Left ventricle myocardium inferior (tissue), 1 donor: ENCODE data around the gene CEP89. TPM values are rescaled to one million over a fixed set of nuclear protein-coding genes. Genes with fewer than 3 reads are reported as not detected.

ENCODE experiments used
- DNase-seq: peaks from one replicate; pipeline ENCODE4 v3.0.0-alpha.2; 2020
- H3K27ac ChIP-seq: fragments of 200-600 bp; replicated peaks from 2 replicates; pipeline ENCODE4 v1.8.0; 2021
- H3K27me3 ChIP-seq: fragments of 200-600 bp; 2 replicates; pipeline ENCODE4 v1.8.0; 2021; ENCODE audit warnings: low read depth
- H3K36me3 ChIP-seq: fragments of 200-600 bp; 2 replicates; pipeline ENCODE4 v1.8.0; 2021
- H3K4me1 ChIP-seq: fragments of 200-600 bp; 2 replicates; pipeline ENCODE4 v1.8.0; 2021
- H3K4me3 ChIP-seq: fragments of 200-600 bp; 2 replicates; pipeline ENCODE4 v1.8.0; 2021; ENCODE audit warnings: mild to moderate bottlenecking, moderate library complexity
- H3K9me3 ChIP-seq: fragments of 200-600 bp; replicated peaks from 2 replicates; pipeline ENCODE4 v1.8.0; 2021
- intact Hi-C: fragments of 100-400 bp; cut with micrococcal nuclease; formaldehyde crosslinking; loops from one replicate; pipeline ENCODE4 v1.11.0; 2022
- total RNA-seq: library from RNA; stranded (reverse); fragmentation: NEBNext Ultra II Directional; extraction: Animal tissue kit (Norgen Biotek cat#: 25700); gene quantifications from one replicate; pipeline ENCODE4 v1.2.1, GENCODE V29; 2021
- TF ChIP-seq, protein P1 (sequence below): fragments of 200-600 bp; IDR thresholded peaks from 2 replicates; pipeline ENCODE4 v1.8.0; 2021; ENCODE audit warnings: antibody characterized with exemption, mild to moderate bottlenecking, borderline replicate concordance
- donor health status: DM: no; HTN: yes; CAD: no; lungs with severe emphysema.

CEP89 gene
- total RNA-seq, 1 donor from 2014 or later, result 9.1 TPM

DNA sequence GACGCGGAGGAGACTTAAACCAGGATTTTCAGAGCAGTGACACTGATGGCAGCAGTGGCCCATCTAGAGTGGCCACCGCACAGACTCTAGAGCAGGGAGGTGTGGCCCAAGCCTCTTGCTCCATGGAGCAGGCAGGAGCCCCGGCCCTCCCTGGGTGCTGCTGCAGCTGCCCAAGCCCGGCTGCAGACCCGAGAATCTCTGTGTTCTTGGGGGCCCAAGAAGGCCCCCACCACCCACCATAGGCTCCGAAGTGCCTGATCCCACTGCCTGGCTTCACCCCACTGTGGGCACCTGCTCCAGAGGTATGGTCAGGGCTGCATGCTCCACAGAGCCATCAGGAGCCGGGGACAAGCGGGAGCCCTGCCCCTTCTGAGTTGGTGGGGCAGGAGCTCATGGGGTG lies 36.1 kb downstream of the CEP89 start:
- Histone ChIP-seq H3K27ac (no peak overlapping the region), H3K36me3 (peaks cover 92% of the 10 kb centered on the region), H3K4me3 (no peak overlapping the region), H3K27me3 (no peaks in the 10 kb centered on the region), H3K4me1 (no peaks in the 10 kb centered on the region), H3K9me3 (no peaks in the 10 kb centered on the region)
- TF ChIP-seq, protein P1, sequence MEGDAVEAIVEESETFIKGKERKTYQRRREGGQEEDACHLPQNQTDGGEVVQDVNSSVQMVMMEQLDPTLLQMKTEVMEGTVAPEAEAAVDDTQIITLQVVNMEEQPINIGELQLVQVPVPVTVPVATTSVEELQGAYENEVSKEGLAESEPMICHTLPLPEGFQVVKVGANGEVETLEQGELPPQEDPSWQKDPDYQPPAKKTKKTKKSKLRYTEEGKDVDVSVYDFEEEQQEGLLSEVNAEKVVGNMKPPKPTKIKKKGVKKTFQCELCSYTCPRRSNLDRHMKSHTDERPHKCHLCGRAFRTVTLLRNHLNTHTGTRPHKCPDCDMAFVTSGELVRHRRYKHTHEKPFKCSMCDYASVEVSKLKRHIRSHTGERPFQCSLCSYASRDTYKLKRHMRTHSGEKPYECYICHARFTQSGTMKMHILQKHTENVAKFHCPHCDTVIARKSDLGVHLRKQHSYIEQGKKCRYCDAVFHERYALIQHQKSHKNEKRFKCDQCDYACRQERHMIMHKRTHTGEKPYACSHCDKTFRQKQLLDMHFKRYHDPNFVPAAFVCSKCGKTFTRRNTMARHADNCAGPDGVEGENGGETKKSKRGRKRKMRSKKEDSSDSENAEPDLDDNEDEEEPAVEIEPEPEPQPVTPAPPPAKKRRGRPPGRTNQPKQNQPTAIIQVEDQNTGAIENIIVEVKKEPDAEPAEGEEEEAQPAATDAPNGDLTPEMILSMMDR, result no peak
- intact Hi-C loops, result no loop called here
- no peak for DNase-seq

DNA sequence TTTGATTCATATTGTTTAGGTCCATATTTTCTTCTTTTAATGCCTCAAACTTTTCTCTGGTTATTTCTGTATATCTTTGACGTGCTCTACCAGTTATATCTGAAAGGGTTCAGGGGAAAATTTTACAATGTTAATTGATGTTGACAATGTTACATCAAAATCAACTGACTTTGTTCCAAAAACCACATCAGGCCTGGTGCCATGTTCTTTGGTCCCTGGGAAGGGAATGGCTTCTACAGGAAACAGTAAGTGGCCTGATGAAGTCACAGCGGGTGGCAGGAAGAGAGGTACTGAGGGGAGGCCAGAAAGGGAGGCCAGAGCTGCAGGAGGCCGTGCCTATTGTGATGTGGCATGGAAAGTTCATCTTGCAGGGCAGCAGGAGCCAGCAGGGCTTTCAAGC lies 38.2 kb downstream of the CEP89 start:
- Histone ChIP-seq H3K4me3 (no peak overlapping the region), H3K36me3 (peaks cover 98% of the 10 kb centered on the region)

DNA sequence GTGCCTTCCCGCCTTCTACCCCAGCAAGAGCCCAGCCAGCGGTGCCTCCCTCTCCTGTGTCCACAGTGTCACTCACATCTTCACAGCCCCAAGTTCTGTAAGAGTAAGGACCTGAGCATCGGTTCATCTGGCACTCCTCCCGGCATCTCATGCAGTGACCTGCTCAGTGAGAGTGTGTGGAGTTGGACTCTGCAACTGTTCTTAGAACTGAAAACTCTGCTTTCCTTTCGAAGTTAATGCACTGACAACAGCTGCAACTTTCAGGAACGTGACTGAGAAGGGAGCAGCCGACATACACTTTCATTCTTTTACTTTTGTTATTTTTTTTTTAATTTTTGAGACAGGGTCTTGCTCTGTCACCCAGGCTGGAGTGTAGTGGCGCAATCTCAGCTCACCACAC lies 41.2 kb downstream of the CEP89 start:
- Histone ChIP-seq H3K9me3 (peaks cover 14% of the 10 kb centered on the region), H3K27me3 (no peaks in the 10 kb centered on the region), H3K36me3 (peaks cover 97% of the 10 kb centered on the region), H3K27ac (no peak overlapping the region), H3K4me3 (no peak overlapping the region), H3K4me1 (no peaks in the 10 kb centered on the region)
- intact Hi-C loops, result no loop called here
- no peak for DNase-seq
- TF ChIP-seq, protein P1, result no peak

More for the DNA sequence above, 38.2 kb downstream of the CEP89 start:
- no peak overlapping the region for H3K27ac ChIP-seq
- TF ChIP-seq, protein P1, result no peak
- peaks cover 6% of the 10 kb centered on the region for H3K9me3 ChIP-seq
- DNase-seq, result no peak
- no peaks in the 10 kb centered on the region for H3K4me1 ChIP-seq
- intact Hi-C loops, result no loop called here
- H3K27me3 ChIP-seq, result no peaks in the 10 kb centered on the region

DNA sequence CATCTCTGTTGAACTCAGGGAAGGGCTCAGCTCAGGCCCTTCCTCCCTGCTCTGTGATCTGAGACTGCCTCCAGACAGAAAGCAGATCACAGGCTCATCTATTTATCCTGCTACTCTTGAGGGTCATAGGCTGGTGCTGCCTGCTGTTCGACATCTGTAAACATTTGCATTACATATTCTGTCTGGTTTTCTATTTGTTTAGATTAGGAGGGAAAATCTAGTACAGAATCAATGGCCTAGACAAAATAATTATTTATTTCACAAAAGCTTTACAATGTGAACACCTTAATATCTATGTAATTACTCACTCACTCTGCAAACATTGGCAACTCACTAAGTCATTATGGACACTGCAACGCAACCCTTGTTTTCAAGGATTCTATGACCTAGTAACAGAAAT lies 43.0 kb downstream of the CEP89 start:
- TF ChIP-seq, protein P1, result no peak
- H3K9me3 ChIP-seq, result peaks cover 14% of the 10 kb centered on the region
- no peak overlapping the region for H3K4me3 ChIP-seq
- intact Hi-C loops, result no loop called here
- H3K4me1 ChIP-seq, result no peaks in the 10 kb centered on the region
- DNase-seq, result no peak
- H3K36me3 ChIP-seq, result peaks cover 97% of the 10 kb centered on the region
- no peak overlapping the region for H3K27ac ChIP-seq
- no peaks in the 10 kb centered on the region for H3K27me3 ChIP-seq

DNA sequence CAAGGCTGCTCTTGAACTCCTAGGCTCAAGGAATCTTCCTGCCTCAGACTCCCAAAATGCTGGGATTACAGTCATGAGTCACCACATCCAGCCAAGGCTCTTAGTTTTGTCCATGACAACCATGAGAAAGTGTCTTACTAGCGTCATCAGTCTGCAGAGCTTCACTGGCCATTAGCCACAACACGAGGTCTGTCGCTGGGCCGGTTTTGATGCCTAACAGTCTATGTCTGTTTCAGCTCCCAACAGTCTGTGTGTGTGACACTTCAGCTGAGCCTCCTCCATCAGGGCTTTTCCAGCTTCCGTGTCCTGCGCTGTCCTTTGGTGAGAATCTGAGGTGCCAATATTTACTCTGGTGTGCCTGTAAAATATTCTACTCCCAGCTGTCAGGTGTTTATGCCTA lies 47.6 kb downstream of the CEP89 start:
- Histone ChIP-seq H3K9me3 (peaks cover 14% of the 10 kb centered on the region), H3K36me3 (peaks cover 83% of the 10 kb centered on the region), H3K27me3 (no peaks in the 10 kb centered on the region), H3K27ac (no peak overlapping the region), H3K4me3 (no peak overlapping the region), H3K4me1 (no peaks in the 10 kb centered on the region)
- intact Hi-C loops, result no loop called here
- DNase-seq, result no peak
- TF ChIP-seq, protein P1, result no peak

DNA sequence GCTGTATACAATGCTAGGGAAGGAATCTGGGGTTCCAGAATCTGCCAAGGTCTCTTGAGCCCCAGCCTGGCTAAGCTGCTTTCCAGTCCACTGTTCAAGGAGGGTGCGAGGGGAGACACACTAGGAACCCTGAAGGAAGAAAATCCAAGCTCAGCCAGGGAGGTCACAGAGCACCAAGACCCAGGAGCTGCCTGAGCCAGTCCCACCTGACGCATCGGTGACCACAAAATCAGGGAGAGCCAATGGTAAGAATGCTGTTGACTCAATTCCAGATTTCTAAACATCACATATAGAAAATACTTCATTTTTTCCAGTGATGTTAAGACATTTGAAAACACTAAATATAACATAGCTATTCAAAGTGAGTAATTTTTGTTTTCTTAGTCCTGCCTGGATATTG lies 50.1 kb downstream of the CEP89 start:
- intact Hi-C loops, result no loop called here
- Histone ChIP-seq H3K9me3 (no peaks in the 10 kb centered on the region), H3K27ac (no peak overlapping the region), H3K36me3 (peaks cover 79% of the 10 kb centered on the region), H3K4me3 (no peak overlapping the region), H3K27me3 (no peaks in the 10 kb centered on the region), H3K4me1 (no peaks in the 10 kb centered on the region)
- DNase-seq, result no peak
- TF ChIP-seq, protein P1, result no peak
